ENCODE data around the gene MBIP.
A peak's percentile ranks its signal among the peaks of the same experiment; 100 is the strongest.
"Not testable (repeated sequence)": the region's sequence is repeated elsewhere in the genome, so short reads cannot be mapped to it uniquely, and the experiment has no call there.

Gene MBIP, protein sequence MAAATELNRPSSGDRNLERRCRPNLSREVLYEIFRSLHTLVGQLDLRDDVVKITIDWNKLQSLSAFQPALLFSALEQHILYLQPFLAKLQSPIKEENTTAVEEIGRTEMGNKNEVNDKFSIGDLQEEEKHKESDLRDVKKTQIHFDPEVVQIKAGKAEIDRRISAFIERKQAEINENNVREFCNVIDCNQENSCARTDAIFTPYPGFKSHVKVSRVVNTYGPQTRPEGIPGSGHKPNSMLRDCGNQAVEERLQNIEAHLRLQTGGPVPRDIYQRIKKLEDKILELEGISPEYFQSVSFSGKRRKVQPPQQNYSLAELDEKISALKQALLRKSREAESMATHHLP

GRCh38 chr14:36320200-36320896 is at the start of gene MBIP:
Gene MBIP, minus strand, starts transcription at chr14:36320637. Its CDS starts 49 bp downstream, at chr14:36320588.
- peak; percentile 98 for DNase-seq
- TF ChIP-seq POLR2A (IDR thresholded peaks at IDR 0.05; ENCODE audit: low read length) (peak; percentile 66), GATA1 (IDR thresholded peaks at IDR 0.05; ENCODE audit: low read depth, low read length) (no peak)

GRCh38 chr14:36367985-36368774 is 47.7 kb upstream of the MBIP start:
- no peak for TF ChIP-seq POLR2A (IDR thresholded peaks at IDR 0.05; ENCODE audit: low read length)
- no peak for TF ChIP-seq GATA1 (IDR thresholded peaks at IDR 0.05; ENCODE audit: low read depth, low read length)
- no peak for DNase-seq

- no peak for TF ChIP-seq POLR2A (IDR thresholded peaks at IDR 0.05; ENCODE audit: low read length)
- no peak for TF ChIP-seq GATA1 (IDR thresholded peaks at IDR 0.05; ENCODE audit: low read depth, low read length)
Measured at GRCh38 chr14:36365766-36366165, 45.3 kb upstream of the MBIP start.

DNA sequence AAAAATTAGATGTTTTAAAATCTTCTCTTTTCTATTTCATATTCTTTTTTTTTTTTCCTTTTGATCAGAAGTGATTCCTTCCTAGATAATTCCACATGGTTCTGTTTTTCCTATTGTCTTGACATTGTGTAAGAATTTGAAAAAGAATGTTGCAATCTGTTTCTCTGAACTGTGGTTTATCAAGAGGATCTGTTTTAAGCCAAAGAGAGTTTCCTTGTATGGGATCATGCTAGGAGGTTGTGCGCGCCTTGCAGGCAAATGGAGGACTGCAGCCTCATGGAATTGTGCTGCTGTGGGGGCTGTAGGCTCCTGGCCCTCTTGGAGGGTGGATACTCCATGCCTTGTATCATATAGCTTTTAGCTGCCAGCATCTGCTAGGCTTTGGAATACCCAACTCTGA is 43.3 kb upstream of the MBIP start:
- TF ChIP-seq POLR2A (IDR thresholded peaks at IDR 0.05; ENCODE audit: low read length) (no peak), GATA1 (IDR thresholded peaks at IDR 0.05; ENCODE audit: low read depth, low read length) (no peak)
- no peak for DNase-seq

More at GRCh38 chr14:36365766-36366165, 45.3 kb upstream of the MBIP start:
- DNase-seq, result no peak

DNA sequence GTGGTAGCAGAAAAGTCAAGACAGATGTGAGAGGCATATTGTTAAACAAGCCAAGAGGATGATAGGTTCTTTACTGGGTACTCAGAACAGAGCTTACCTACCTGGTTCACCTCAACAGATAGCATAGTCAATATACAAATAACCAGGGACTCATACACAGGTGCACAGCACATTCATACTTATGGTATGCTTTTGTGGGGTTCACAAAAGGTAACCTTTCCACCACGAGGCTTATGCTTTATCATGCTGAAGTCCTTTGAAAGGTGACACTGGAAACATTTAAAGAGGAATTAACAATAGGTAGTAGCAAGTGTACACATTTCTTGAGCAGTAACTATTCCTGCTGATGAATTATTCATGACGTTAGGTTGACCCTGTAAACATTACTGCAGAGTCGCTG is 42.2 kb upstream of the MBIP start:
- no peak for TF ChIP-seq POLR2A (IDR thresholded peaks at IDR 0.05; ENCODE audit: low read length)
- no peak for TF ChIP-seq GATA1 (IDR thresholded peaks at IDR 0.05; ENCODE audit: low read depth, low read length)

GRCh38 chr14:36361210-36361853 is 40.9 kb upstream of the MBIP start:
- TF ChIP-seq GATA1 (IDR thresholded peaks at IDR 0.05; ENCODE audit: low read depth, low read length) (no peak), POLR2A (IDR thresholded peaks at IDR 0.05; ENCODE audit: low read length) (no peak)
- DNase-seq, result no peak

More for the DNA sequence above, 42.2 kb upstream of the MBIP start:
- DNase-seq, result no peak

- DNase-seq, result no peak
Measured at GRCh38 chr14:36356862-36357261, 36.4 kb upstream of the MBIP start.

GRCh38 chr14:36346052-36346451 is 25.6 kb upstream of the MBIP start:
- DNase-seq, result no peak
- no peak for TF ChIP-seq GATA1 (IDR thresholded peaks at IDR 0.05; ENCODE audit: low read depth, low read length)
- no peak for TF ChIP-seq POLR2A (IDR thresholded peaks at IDR 0.05; ENCODE audit: low read length)

More at GRCh38 chr14:36356862-36357261, 36.4 kb upstream of the MBIP start:
- TF ChIP-seq GATA1 (IDR thresholded peaks at IDR 0.05; ENCODE audit: low read depth, low read length), result no peak
- TF ChIP-seq POLR2A (IDR thresholded peaks at IDR 0.05; ENCODE audit: low read length), result no peak

GRCh38 chr14:36344211-36344610 is 23.8 kb upstream of the MBIP start:
- no peak for TF ChIP-seq GATA1 (IDR thresholded peaks at IDR 0.05; ENCODE audit: low read depth, low read length)
- no peak for TF ChIP-seq POLR2A (IDR thresholded peaks at IDR 0.05; ENCODE audit: low read length)
- no peak for DNase-seq

DNA sequence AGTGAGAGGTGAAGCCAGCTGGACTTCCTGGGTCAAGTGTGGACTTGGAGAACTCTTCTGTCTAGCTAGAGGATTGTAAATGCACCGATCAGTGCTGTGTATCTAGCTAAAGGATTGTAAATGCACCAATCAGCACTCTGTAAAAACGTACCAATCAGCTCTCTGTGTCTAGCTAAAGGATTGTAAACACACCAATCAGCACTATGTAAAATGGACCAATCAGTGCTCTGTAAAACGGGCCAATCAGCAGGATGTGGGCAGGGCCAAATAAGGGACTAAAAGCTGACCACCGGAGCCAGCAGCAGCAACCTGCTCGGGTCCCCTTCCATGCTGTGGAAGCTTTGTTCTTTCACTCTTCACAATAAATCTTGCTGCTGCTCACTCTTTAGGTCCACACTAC is 21.4 kb upstream of the MBIP start:
- DNase-seq, result not testable (repeated sequence)

DNA sequence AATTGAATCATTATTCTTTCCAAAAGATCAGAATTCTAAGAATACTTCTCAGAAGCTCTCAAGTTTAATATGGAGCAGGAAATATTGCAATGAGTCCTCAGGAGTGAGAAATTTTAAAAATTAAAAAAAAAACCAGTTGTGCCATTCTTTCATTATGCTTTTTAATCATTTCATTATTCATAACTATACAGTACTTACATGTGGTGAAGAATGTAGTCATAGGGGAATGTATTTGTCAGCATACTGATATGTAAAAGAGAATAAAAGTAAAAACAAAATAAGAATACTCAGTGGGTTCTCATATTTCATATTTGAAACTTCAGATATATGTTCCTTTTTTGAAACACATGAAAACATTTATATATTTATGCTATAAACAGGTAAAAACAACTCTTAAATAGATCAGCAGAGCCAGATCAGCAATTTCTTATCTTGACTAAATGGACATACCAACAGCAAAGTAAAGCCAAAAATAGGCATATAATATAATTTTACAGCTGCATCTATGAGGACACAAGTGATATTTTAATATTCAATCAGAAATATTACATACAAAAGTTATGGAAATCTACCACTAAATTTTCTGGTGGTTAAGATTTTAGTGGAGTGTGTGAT is 19.9 kb upstream of the MBIP start:
- no peak for TF ChIP-seq POLR2A (IDR thresholded peaks at IDR 0.05; ENCODE audit: low read length)
- no peak for TF ChIP-seq GATA1 (IDR thresholded peaks at IDR 0.05; ENCODE audit: low read depth, low read length)
- no peak for DNase-seq

DNA sequence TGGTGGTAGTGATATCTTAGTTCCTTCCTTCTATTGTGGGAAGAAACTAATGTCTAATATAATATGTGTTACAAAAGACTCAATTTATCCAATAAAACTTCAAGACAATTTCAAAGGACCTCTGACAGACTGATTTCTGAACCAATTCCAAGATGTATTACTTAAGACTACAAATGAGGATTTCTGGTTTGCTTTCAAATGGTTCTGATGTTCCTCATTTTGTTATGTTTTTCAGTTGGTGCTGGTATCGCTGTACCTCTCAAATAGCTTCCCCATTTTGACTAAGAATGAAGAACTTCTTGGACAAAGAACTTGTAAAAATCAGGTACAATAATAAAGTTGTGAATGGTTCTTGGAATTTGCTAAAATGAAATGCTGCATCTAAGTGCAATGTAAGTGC is 19.4 kb upstream of the MBIP start:
- TF ChIP-seq POLR2A (IDR thresholded peaks at IDR 0.05; ENCODE audit: low read length), result no peak
- no peak for DNase-seq

DNA sequence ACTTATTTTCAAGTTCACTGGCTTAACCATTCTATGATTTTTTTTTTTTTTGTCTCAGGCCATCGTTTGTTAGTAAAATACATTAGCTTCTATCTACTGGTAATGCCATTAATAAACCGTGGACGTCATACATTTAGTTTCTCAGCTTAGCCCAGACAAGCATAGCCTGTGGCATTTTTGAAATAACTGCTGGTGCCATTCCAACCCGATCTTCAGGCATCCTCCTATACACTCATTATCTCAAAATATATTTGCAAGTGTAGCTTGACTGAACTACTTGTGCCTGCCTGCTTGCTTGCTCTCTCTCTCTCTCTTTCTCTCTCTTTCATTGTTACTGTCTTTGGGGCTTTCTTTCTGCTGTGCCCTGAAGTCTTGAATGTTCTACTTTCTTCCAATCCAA is 12.7 kb upstream of the MBIP start:
- TF ChIP-seq GATA1 (IDR thresholded peaks at IDR 0.05; ENCODE audit: low read depth, low read length) (no peak), POLR2A (IDR thresholded peaks at IDR 0.05; ENCODE audit: low read length) (no peak)
- DNase-seq, result no peak

- not testable (repeated sequence) for DNase-seq
Measured at GRCh38 chr14:36327573-36327972, 7.1 kb upstream of the MBIP start.

All from erythroblast (primary cell).